Liver (tissue), 9 donors: Measurements from ENCODE around the gene PRKAA1. TPM values are rescaled to one million over a fixed set of nuclear protein-coding genes. Genes with fewer than 3 reads are reported as not detected.

Experiments
- DNase-seq: peaks from one replicate; pipeline ENCODE4 v3.0.0-alpha.2; 2017; ENCODE audit warnings: low spot score
- H3K27ac ChIP-seq, 2 donors: one replicate each; pipeline ENCODE4 v1.7.0; 2013; ENCODE audit warnings: inconsistent platforms in 2 of 2, low read length in 2 of 2, control low read depth in 1 of 2, low read depth in 1 of 2, mild to moderate bottlenecking in 1 of 2
- H3K27me3 ChIP-seq, 4 donors: one replicate each; pipeline versions ENCODE4 v1.6.1 to v1.7.0; 2013; ENCODE audit warnings: low read length in 3 of 4, inconsistent platforms in 1 of 4, mild to moderate bottlenecking in 1 of 4, moderate library complexity in 1 of 4; ENCODE audit not compliant: control insufficient read depth in 4 of 4, insufficient read depth in 4 of 4
- H3K36me3 ChIP-seq, 4 donors: one replicate each; pipeline versions ENCODE4 v1.6.1 to v1.7.0; 2013; ENCODE audit warnings: low read length in 3 of 4, mild to moderate bottlenecking in 3 of 4, low read depth in 1 of 4, moderate library complexity in 1 of 4; ENCODE audit not compliant: control insufficient read depth in 4 of 4, insufficient read depth in 3 of 4
- H3K4me1 ChIP-seq, 4 donors: one replicate each; pipeline versions ENCODE4 v1.6.1 to v1.7.0; 2013; ENCODE audit warnings: low read length in 3 of 4, mild to moderate bottlenecking in 3 of 4, moderate library complexity in 1 of 4; ENCODE audit not compliant: control insufficient read depth in 4 of 4, insufficient read depth in 4 of 4
- H3K4me3 ChIP-seq, 3 donors: one replicate each; pipeline versions ENCODE4 v1.6.1 to v1.7.0; 2013; ENCODE audit warnings: low read length in 3 of 3, control low read depth in 1 of 3, low read depth in 1 of 3, mild to moderate bottlenecking in 1 of 3
- H3K9ac ChIP-seq, 2 donors: one replicate each; pipeline ENCODE4 v1.7.0; 2013; ENCODE audit warnings: low read length in 2 of 2, mild to moderate bottlenecking in 2 of 2, moderate library complexity in 2 of 2, control low read depth in 1 of 2, low read depth in 1 of 2
- H3K9me3 ChIP-seq, 4 donors: one replicate each; pipeline versions ENCODE4 v1.6.1 to v1.7.0; 2013; ENCODE audit warnings: low read length in 3 of 4; ENCODE audit not compliant: control insufficient read depth in 4 of 4
- ATF3 ChIP-seq: IDR thresholded peaks from 2 replicates; pipeline ENCODE4 v1.6.1; 2016; ENCODE audit warnings: antibody characterized with exemption
- CTCF ChIP-seq: fragments of 150-350 bp; IDR thresholded peaks from 2 replicates; pipeline ENCODE4 v1.5.1; 2017; ENCODE audit warnings: improper control_type of control experiment, low read depth, low read length; ENCODE audit not compliant: missing input control
- EGR1 ChIP-seq, 2 donors: IDR thresholded peaks; 2 replicates each; pipeline ENCODE4 v1.6.1; 2016 to 2018; ENCODE audit warnings: antibody characterized with exemption in 2 of 2, low read depth in 2 of 2
- FOXA1 ChIP-seq: IDR thresholded peaks from 2 replicates; pipeline ENCODE4 v1.6.1; 2016; ENCODE audit warnings: antibody characterized with exemption
- FOXA2 ChIP-seq: IDR thresholded peaks from 2 replicates; pipeline ENCODE4 v1.6.1; 2016; ENCODE audit warnings: antibody characterized with exemption
- GABPA ChIP-seq, 2 donors: IDR thresholded peaks in 1 of 2; conservative IDR thresholded peaks in 1 of 2; 2 replicates each; pipeline ENCODE4 v1.6.1; 2016; ENCODE audit warnings: antibody characterized with exemption in 2 of 2, mild to moderate bottlenecking in 1 of 2, moderate library complexity in 1 of 2
- HNF4A ChIP-seq, 2 donors: conservative IDR thresholded peaks; 2 replicates each; pipeline ENCODE4 v1.6.1; 2016; ENCODE audit warnings: antibody characterized with exemption in 2 of 2, mild to moderate bottlenecking in 2 of 2
- HNF4G ChIP-seq: IDR thresholded peaks from 2 replicates; pipeline ENCODE4 v1.6.1; 2016; ENCODE audit warnings: antibody characterized with exemption
- JUND ChIP-seq, 2 donors: IDR thresholded peaks; 2 replicates each; pipeline ENCODE4 v1.6.1; 2016; ENCODE audit warnings: antibody characterized with exemption in 2 of 2
- MAX ChIP-seq: IDR thresholded peaks from 2 replicates; pipeline ENCODE4 v1.6.1; 2016; ENCODE audit warnings: antibody characterized with exemption
- NR2F2 ChIP-seq: IDR thresholded peaks from 2 replicates; pipeline ENCODE4 v1.6.1; 2016; ENCODE audit warnings: antibody characterized with exemption
- RAD21 ChIP-seq, 2 donors: IDR thresholded peaks; 2 replicates each; pipeline ENCODE4 v1.6.1; 2016; ENCODE audit warnings: antibody characterized with exemption in 2 of 2, mild to moderate bottlenecking in 2 of 2
- REST ChIP-seq: IDR thresholded peaks from 2 replicates; pipeline ENCODE4 v1.6.1; 2016; ENCODE audit warnings: antibody characterized with exemption, mild to moderate bottlenecking
- RXRA ChIP-seq, 2 donors: IDR thresholded peaks; 2 replicates each; pipeline ENCODE4 v1.6.1; 2017 to 2018; ENCODE audit warnings: antibody characterized with exemption in 2 of 2, mild to moderate bottlenecking in 1 of 2
- SP1 ChIP-seq: IDR thresholded peaks from 2 replicates; pipeline ENCODE4 v1.6.1; 2018; ENCODE audit warnings: antibody characterized with exemption, mild to moderate bottlenecking
- TAF1 ChIP-seq: conservative IDR thresholded peaks from 2 replicates; pipeline ENCODE4 v1.6.1; 2016; ENCODE audit warnings: antibody characterized with exemption, mild to moderate bottlenecking
- YY1 ChIP-seq: IDR thresholded peaks from 2 replicates; pipeline ENCODE4 v1.6.1; 2016; ENCODE audit warnings: antibody characterized with exemption, mild to moderate bottlenecking
- ZBTB33 ChIP-seq: IDR thresholded peaks from 2 replicates; pipeline ENCODE4 v1.6.1; 2016; ENCODE audit warnings: antibody characterized with exemption
- WGBS: extraction: QIAGEN DNeasy Blood & Tissue Kit; methylation state at CpG from one replicate; pipeline ENCODE4 v1.1.7; 2013; 5-methylcytosine and 5-hydroxymethylcytosine counted together
- polyA plus RNA-seq, 2 donors: library from polyadenylated mRNA; stranded (reverse) in 1 of 2; unstranded in 1 of 2; fragments of 200-250 nt in 1 of 2; fragments of >200 nt in 1 of 2; fragmentation: Nextera tagmentation in 1 of 2; extraction: Ambion mirVana in 1 of 2; gene quantifications; one replicate each; pipeline versions ENCODE4 v1.2.1 to v1.2.3, GENCODE V29; 2013 to 2015
- total RNA-seq, 2 donors: library from RNA; depleted of rRNA; stranded (reverse); fragments of >200 nt; gene quantifications; one replicate each; pipeline ENCODE4 v1.2.3, GENCODE V29; 2014
- donor health status: healthy.
- donor health status: healthy.
- donor health status: healthy.
- donor health status: healthy.
- donor health status: healthy.

Gene PRKAA1
- total and polyA plus RNA-seq, 4 donors, result 23.7 to 105 (median 42.4) TPM

GRCh38 chr5:40784916-40785315, 13.3 kb downstream of the PRKAA1 start (continued):
- TF ChIP-seq REST, result no peak
- no peak for TF ChIP-seq NR2F2
- no peak for TF ChIP-seq GABPA (IDR thresholded peaks at IDR 0.05 in 1 of 2, conservative IDR thresholded peaks at IDR 0.05 in 1 of 2)
- TF ChIP-seq HNF4A (conservative IDR thresholded peaks at IDR 0.05), result no peak
- no peak for TF ChIP-seq HNF4G
- no peak for TF ChIP-seq FOXA1
- TF ChIP-seq RAD21 (IDR thresholded peaks at IDR 0.05), result no peak
- TF ChIP-seq TAF1, result no peak
- TF ChIP-seq SP1, result no peak
- TF ChIP-seq MAX, result no peak
- TF ChIP-seq YY1, result no peak
- TF ChIP-seq JUND (IDR thresholded peaks at IDR 0.05), result no peak

- H3K36me3 ChIP-seq, result peaks cover 0 to 1% (median 0%) of the 10 kb centered on the region in 4 donors
- no peak for DNase-seq
- peaks cover 20 to 43% (median 20%) of the 10 kb centered on the region in 4 donors for H3K4me1 ChIP-seq
- peak; percentile 14 to 28 for TF ChIP-seq RAD21 (IDR thresholded peaks at IDR 0.05)
- no peak for TF ChIP-seq FOXA1
- peak; percentile 83 for TF ChIP-seq SP1
- no peak for TF ChIP-seq FOXA2
- TF ChIP-seq HNF4G, result peak; percentile 36
- TF ChIP-seq ATF3, result peak; percentile 37
- TF ChIP-seq MAX, result no peak
- TF ChIP-seq CTCF, result no peak
- TF ChIP-seq NR2F2, result no peak
- TF ChIP-seq JUND (IDR thresholded peaks at IDR 0.05), result peak; percentile 43 to 63
- TF ChIP-seq HNF4A (conservative IDR thresholded peaks at IDR 0.05), result peak; percentile 85 to 90
- TF ChIP-seq YY1, result peak; percentile 65
- no peak for TF ChIP-seq EGR1 (IDR thresholded peaks at IDR 0.05; ENCODE audit: low read depth in 2 of 2)
- TF ChIP-seq TAF1, result peak; percentile 89
- no peak for TF ChIP-seq ZBTB33
- TF ChIP-seq GABPA (IDR thresholded peaks at IDR 0.05 in 1 of 2, conservative IDR thresholded peaks at IDR 0.05 in 1 of 2), result peak in 1 of 2 donors; percentile 16
- TF ChIP-seq RXRA (IDR thresholded peaks at IDR 0.05), result peak; percentile 16 to 57
- TF ChIP-seq REST, result peak; percentile 58
- peak overlapping the region in 2 of 3 donors; percentile 29 to 31 for H3K4me3 ChIP-seq
- H3K27me3 ChIP-seq, result no peaks in the 10 kb centered on the region
- peak overlapping the region; percentile 87 to 94 for H3K27ac ChIP-seq
- peak overlapping the region; percentile 66 to 84 for H3K9ac ChIP-seq
- H3K9me3 ChIP-seq, result no peaks in the 10 kb centered on the region
- WGBS, result 28% methylated on average over 1 of the region's 1 CpG
Observed at GRCh38 chr5:40784027-40784653, 14.0 kb downstream of the PRKAA1 start.
